Endodermal cell (in vitro differentiated cells): ENCODE measurements around the gene SMARCA2. TPM values are rescaled to one million over a fixed set of nuclear protein-coding genes. Genes with fewer than 3 reads are reported as not detected.

ENCODE experiments used
- DNase-seq: peaks from one replicate; pipeline ENCODE4 v3.0.0-alpha.2; 2017
- H3K27ac ChIP-seq: 2 replicates; pipeline ENCODE4 v1.5.1; 2013; ENCODE audit warnings: mild to moderate bottlenecking, low read depth, low read length, moderate library complexity
- H3K27me3 ChIP-seq: 2 replicates; pipeline ENCODE4 v1.6.1; 2013; ENCODE audit warnings: mild to moderate bottlenecking, low read length, moderate library complexity; ENCODE audit not compliant: insufficient read depth, control insufficient read depth, poor library complexity, severe bottlenecking
- H3K36me3 ChIP-seq: 2 replicates; pipeline ENCODE4 v1.7.0; 2013; ENCODE audit warnings: mild to moderate bottlenecking, low read length, moderate library complexity; ENCODE audit not compliant: control insufficient read depth, insufficient read depth
- H3K4me1 ChIP-seq: one replicate; pipeline ENCODE4 v1.7.0; 2013; ENCODE audit warnings: low read length; ENCODE audit not compliant: control insufficient read depth, insufficient read depth
- H3K4me3 ChIP-seq: 2 replicates; pipeline ENCODE4 v1.5.1; 2013; ENCODE audit warnings: mild to moderate bottlenecking, low read length, moderate library complexity
- H3K9ac ChIP-seq: 2 replicates; pipeline ENCODE4 v1.6.1; 2013; ENCODE audit warnings: mild to moderate bottlenecking, low read length, moderate library complexity; ENCODE audit not compliant: poor library complexity, severe bottlenecking; ENCODE audit errors: extremely low read depth
- H3K9me3 ChIP-seq: 2 replicates; pipeline ENCODE4 v1.6.1; 2013; ENCODE audit warnings: mild to moderate bottlenecking, low read length, moderate library complexity; ENCODE audit not compliant: control insufficient read depth
- H3K27ac Mint-ChIP-seq: 2 replicates; pipeline ENCODE4 v1.8.0; 2020; ENCODE audit warnings: mixed read lengths
- H3K27me3 Mint-ChIP-seq: 2 replicates; pipeline ENCODE4 v1.8.0; 2021; ENCODE audit warnings: mild to moderate bottlenecking, mixed read lengths; ENCODE audit not compliant: insufficient read depth
- H3K36me3 Mint-ChIP-seq: 2 replicates; pipeline ENCODE4 v1.8.0; 2020; ENCODE audit warnings: low read depth, mixed read lengths
- H3K4me1 Mint-ChIP-seq: 2 replicates; pipeline ENCODE4 v1.8.0; 2020; ENCODE audit warnings: mixed read lengths
- H3K4me3 Mint-ChIP-seq: 2 replicates; pipeline ENCODE4 v1.8.0; 2020; ENCODE audit warnings: mild to moderate bottlenecking, moderate library complexity, mixed read lengths
- H3K9me3 Mint-ChIP-seq: 2 replicates; pipeline ENCODE4 v1.8.0; 2020; ENCODE audit warnings: mild to moderate bottlenecking, mixed read lengths
- CTCF ChIP-seq: fragments of 200-600 bp; sonication (generic); conservative IDR thresholded peaks from 2 replicates; pipeline ENCODE4 v1.5.0; 2021; ENCODE audit warnings: antibody characterized with exemption, mild to moderate bottlenecking
- WGBS, 2 experiments: methylation state at CpG; one replicate each; pipeline versions ENCODE4 v1.1.5 to v1.1.7; 2013; ENCODE audit warnings: missing lambda C conversion rate in 2 of 2, mixed read lengths in 1 of 2; ENCODE audit not compliant: insufficient coverage in 1 of 2, insufficient read length in 1 of 2; 5-methylcytosine and 5-hydroxymethylcytosine counted together
- total RNA-seq, 2 donors: library from RNA; stranded (reverse); fragmentation: NEBNext Ultra II Directional in 1 of 2; extraction: Animal tissue kit (Norgen Biotek cat#: 25700) in 1 of 2; gene quantifications; 2 replicates in 1 of 2; 3 replicates in 1 of 2; pipeline ENCODE4 v1.2.1, GENCODE V29; 2021

Gene SMARCA2
- total RNA-seq, 2 donors from 2014 or later = 2.6 to 8.6 TPM

GRCh38 chr9:2138646-2139045, 123.5 kb downstream of the SMARCA2 start:
- no peak for DNase-seq
- Histone ChIP-seq H3K9ac (no peak overlapping the region), H3K9me3 (no peaks in the 10 kb centered on the region), H3K27ac (no peak overlapping the region), H3K36me3 (no peaks in the 10 kb centered on the region), H3K4me3 (no peak overlapping the region), H3K27me3 (no peaks in the 10 kb centered on the region), H3K4me1 (no peaks in the 10 kb centered on the region)
- Mint-ChIP-seq H3K4me1 (peaks cover 4% of the 10 kb centered on the region), H3K27me3 (no peaks in the 10 kb centered on the region), H3K27ac (no peak overlapping the region), H3K4me3 (no peak overlapping the region), H3K9me3 (no peaks in the 10 kb centered on the region), H3K36me3 (no peaks in the 10 kb centered on the region)
- 89 to 100% methylated on average over 1 to 4 of the region's 4 CpGs for WGBS, 2 experiments
- no peak for TF ChIP-seq CTCF

- H3K9ac ChIP-seq = no peak overlapping the region
- no peak overlapping the region for H3K27ac ChIP-seq
- 90 to 91% methylated on average over 4 of the region's 4 CpGs for WGBS, 2 experiments
- no peak for TF ChIP-seq CTCF
- H3K36me3 ChIP-seq = no peaks in the 10 kb centered on the region
- H3K4me3 Mint-ChIP-seq = no peak overlapping the region
- H3K4me3 ChIP-seq = no peak overlapping the region
- no peaks in the 10 kb centered on the region for H3K4me1 ChIP-seq
- H3K9me3 Mint-ChIP-seq = no peaks in the 10 kb centered on the region
- DNase-seq = no peak
- H3K4me1 Mint-ChIP-seq = no peaks in the 10 kb centered on the region
- no peaks in the 10 kb centered on the region for H3K27me3 Mint-ChIP-seq
- no peak overlapping the region for H3K27ac Mint-ChIP-seq
- no peaks in the 10 kb centered on the region for H3K36me3 Mint-ChIP-seq
- no peaks in the 10 kb centered on the region for H3K27me3 ChIP-seq
- no peaks in the 10 kb centered on the region for H3K9me3 ChIP-seq
Measured at GRCh38 chr9:2140600-2141223, 125.6 kb downstream of the SMARCA2 start.

- Histone ChIP-seq H3K36me3 (no peaks in the 10 kb centered on the region), H3K27ac (no peak overlapping the region), H3K27me3 (no peaks in the 10 kb centered on the region), H3K9me3 (no peaks in the 10 kb centered on the region), H3K9ac (no peak overlapping the region), H3K4me3 (no peak overlapping the region), H3K4me1 (peaks cover 3% of the 10 kb centered on the region)
- TF ChIP-seq CTCF = no peak
- Mint-ChIP-seq H3K27me3 (no peaks in the 10 kb centered on the region), H3K4me1 (peaks cover 5% of the 10 kb centered on the region), H3K36me3 (no peaks in the 10 kb centered on the region), H3K9me3 (no peaks in the 10 kb centered on the region), H3K4me3 (no peak overlapping the region), H3K27ac (no peak overlapping the region)
- no peak for DNase-seq
- WGBS, 2 experiments = 87 to 100% methylated on average over 1 of the region's 1 CpG
Measured at GRCh38 chr9:2142212-2142611, 127.1 kb downstream of the SMARCA2 start.
